Measurements from ENCODE around the gene OR13C5.
"Not testable (repeated sequence)": the region's sequence is repeated elsewhere in the genome, so short reads cannot be mapped to it uniquely, and the experiment has no call there.

Gene OR13C5, protein sequence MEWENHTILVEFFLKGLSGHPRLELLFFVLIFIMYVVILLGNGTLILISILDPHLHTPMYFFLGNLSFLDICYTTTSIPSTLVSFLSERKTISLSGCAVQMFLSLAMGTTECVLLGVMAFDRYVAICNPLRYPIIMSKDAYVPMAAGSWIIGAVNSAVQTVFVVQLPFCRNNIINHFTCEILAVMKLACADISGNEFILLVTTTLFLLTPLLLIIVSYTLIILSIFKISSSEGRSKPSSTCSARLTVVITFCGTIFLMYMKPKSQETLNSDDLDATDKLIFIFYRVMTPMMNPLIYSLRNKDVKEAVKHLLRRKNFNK

DNA sequence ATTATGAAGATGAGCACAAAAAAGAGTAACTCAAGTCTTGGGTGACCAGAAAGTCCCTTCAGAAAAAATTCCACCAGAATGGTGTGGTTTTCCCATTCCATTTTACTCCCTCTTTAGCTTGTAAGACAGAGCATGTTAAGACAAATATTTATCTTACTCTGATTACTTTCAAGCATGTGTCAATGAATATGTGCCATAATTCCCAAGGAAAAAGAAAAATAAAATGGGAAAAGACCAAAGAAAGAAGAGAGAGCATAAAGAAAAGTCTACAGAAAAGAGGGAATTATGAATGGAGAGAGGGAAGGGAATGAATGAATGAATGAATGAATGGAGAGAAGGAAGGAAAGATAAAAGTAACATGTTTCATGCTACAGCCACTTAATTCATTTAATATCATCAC, at the start of gene OR13C5:
TSS of gene OR13C5 (minus strand) at position 101 of the 400 bp plus-strand sequence. CDS start at position 101, 0 bp downstream.
- FAIRE-seq = not testable (repeated sequence)

- FAIRE-seq = no peak
Observed at GRCh38 chr9:104635456-104635855, 36.2 kb upstream of the OR13C5 start.

DNA sequence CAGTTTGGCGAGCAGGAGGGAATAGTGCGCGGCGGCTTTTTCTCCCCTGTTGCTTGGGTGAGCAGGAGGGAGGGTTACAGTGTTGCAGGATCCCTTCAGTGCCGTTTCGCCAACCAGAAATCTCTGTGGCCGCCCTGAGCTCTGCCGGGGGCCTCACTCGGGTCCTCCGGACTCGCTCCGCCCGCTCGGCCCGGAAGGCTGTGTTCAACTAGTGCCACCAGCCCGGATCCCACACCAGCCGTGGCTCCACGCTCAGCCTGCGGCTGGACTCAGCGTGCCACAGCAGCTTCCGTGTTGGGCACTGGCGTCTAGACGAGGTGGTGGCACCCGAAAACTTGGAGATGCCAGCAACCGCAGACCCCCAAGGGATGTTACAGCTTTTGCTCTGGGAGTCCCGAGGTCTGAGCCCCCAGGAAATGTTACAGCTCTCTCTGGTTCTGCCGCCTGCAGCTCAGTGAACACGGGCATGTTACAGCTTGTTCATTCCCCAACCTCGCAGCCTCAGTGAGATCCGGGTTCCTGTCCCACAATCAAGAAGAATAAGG, 34.8 kb upstream of the OR13C5 start:
- FAIRE-seq = no peak

DNA sequence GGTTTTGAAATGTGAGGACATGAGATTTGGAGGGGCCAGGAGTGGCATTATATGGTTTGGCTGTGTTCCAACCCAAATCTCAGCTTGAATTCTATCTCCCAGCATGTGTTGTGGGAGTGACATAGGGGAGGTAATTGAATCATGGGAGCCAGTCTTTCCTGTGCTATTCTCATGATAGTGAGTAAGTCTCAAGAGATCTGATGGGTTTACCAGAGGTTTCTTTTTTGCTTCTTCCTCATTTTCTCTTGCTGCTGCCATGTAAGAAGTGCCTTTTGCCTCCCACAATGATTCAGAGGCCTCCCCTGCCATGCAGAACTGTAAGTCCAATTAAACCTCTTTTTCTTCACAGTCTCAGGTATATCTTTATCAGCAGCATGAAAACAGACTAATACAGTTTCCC, 26.8 kb upstream of the OR13C5 start:
- FAIRE-seq = not testable (repeated sequence)

GRCh38 chr9:104618104-104618503, 18.9 kb upstream of the OR13C5 start, which contains the start of gene OR13C9:
Gene OR13C9, minus strand, starts transcription at chr9:104618204. Its CDS starts 0 bp downstream, at chr9:104618204.
- no peak for FAIRE-seq

GRCh38 chr9:104617418-104617817, 18.2 kb upstream of the OR13C5 start:
- FAIRE-seq = no peak

- no peak for FAIRE-seq
Observed at GRCh38 chr9:104611213-104611612, 12.0 kb upstream of the OR13C5 start.

DNA sequence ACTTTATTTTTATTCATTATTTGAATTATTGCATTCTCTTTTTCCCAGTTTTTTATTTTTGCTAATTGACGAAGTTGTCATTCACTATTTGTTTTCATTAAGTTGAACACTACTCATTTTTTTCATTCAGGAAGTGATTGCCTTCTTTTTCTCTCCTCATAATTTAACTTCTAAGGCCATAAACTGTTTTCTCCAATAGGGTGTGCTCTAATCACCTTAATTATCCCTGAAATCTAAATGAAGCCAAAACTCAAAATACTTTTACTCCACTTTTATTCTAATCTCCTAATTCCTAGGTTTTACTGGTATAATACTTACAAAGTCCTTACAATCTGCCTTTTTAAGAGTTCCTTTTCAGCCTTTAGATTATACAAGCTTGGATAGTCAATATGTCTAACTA, 9.1 kb upstream of the OR13C5 start:
- no peak for FAIRE-seq

GRCh38 chr9:104606152-104606551, 6.9 kb upstream of the OR13C5 start:
- no peak for FAIRE-seq

GRCh38 chr9:104605527-104605926, 6.3 kb upstream of the OR13C5 start, which contains the start of gene OR13C2:
Gene OR13C2, minus strand, starts transcription at chr9:104605627. Its CDS starts 0 bp downstream, at chr9:104605627.
- not testable (repeated sequence) for FAIRE-seq

DNA sequence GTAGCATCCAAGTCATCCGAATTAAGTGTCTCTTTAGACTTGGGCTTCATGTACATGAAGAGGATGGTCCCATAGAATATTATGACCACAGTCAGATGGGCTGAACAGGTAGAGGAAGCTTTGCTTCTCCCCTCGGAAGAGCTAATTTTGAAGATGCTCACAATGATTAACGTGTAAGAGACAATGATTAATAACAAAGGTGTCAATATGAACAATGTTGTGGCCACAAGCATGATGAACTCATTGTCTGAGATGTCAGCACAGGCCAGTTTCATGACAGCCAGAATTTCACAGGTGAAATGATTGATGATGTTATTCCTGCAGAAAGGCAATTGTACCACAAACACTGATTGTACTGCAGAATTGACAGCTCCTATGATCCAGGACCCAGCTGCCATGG, 5.6 kb upstream of the OR13C5 start:
- no peak for FAIRE-seq

DNA sequence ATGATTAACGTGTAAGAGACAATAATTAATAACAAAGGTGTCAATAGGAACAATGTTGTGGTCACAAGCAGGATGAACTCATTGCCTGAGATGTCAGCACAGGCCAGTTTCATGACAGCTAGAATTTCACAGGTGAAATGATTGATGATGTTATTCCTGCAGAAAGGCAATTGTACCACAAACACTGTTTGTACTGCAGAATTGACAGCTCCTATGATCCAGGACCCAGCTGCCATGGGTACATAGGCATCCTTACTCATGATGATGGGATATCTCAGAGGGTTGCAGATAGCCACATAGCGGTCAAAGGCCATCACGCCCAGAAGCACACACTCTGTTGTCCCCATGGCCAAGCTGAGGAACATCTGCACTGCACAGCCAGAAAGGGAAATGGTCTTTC, 464 bp downstream of the OR13C5 start:
- FAIRE-seq = not testable (repeated sequence)

- FAIRE-seq = no peak
Observed at GRCh38 chr9:104589626-104590025, 9.6 kb downstream of the OR13C5 start.

GRCh38 chr9:104586496-104587180, 12.6 kb downstream of the OR13C5 start:
- no peak for FAIRE-seq

GRCh38 chr9:104580562-104580961, 18.7 kb downstream of the OR13C5 start:
- FAIRE-seq = no peak

- FAIRE-seq = no peak
Observed at GRCh38 chr9:104577263-104577662, 21.9 kb downstream of the OR13C5 start.

- FAIRE-seq = no peak
Observed at GRCh38 chr9:104575456-104575855, 23.8 kb downstream of the OR13C5 start.

- FAIRE-seq = no peak
Observed at GRCh38 chr9:104572612-104573011, 26.6 kb downstream of the OR13C5 start.

GRCh38 chr9:104568868-104569267, 30.3 kb downstream of the OR13C5 start, which contains the start of gene OR13C8:
Gene OR13C8, plus strand, starts transcription at chr9:104569168. Its CDS starts 0 bp downstream, at chr9:104569168.
- no peak for FAIRE-seq

- FAIRE-seq = no peak
Observed at GRCh38 chr9:104564358-104564757, 34.9 kb downstream of the OR13C5 start.

- no peak for FAIRE-seq
Observed at GRCh38 chr9:104556830-104557634, 42.2 kb downstream of the OR13C5 start.

- no peak for FAIRE-seq
Observed at GRCh38 chr9:104555521-104555920, 43.7 kb downstream of the OR13C5 start.

GRCh38 chr9:104553261-104553660, 46.0 kb downstream of the OR13C5 start:
- no peak for FAIRE-seq

Measured in TTC549 (cell line).